Karpas-422 (cell line): Measurements from ENCODE around the gene SEMA4D. TPM values are rescaled to one million over a fixed set of nuclear protein-coding genes. Genes with fewer than 3 reads are reported as not detected.

Experiments used
- DNase-seq: peaks from one replicate; pipeline ENCODE4 v3.0.0-alpha.2; 2015
- H2AFZ ChIP-seq: fragments of 200-600 bp; sonication (generic); 2 replicates; pipeline ENCODE4 v1.6.1; 2014; ENCODE audit warnings: antibody characterized with exemption, low read length, mixed read lengths
- H3K27ac ChIP-seq: fragments of 200-600 bp; sonication (generic); 2 replicates; pipeline ENCODE4 v1.5.1; 2014; ENCODE audit warnings: mild to moderate bottlenecking, low read length, moderate library complexity
- H3K27me3 ChIP-seq: fragments of 200-600 bp; sonication (generic); 2 replicates; pipeline ENCODE4 v1.6.1; 2014; ENCODE audit warnings: low read length, mixed read lengths
- H3K36me3 ChIP-seq: fragments of 200-600 bp; sonication (generic); 2 replicates; pipeline ENCODE4 v1.6.1; 2014; ENCODE audit warnings: low read length, mixed read lengths; ENCODE audit not compliant: insufficient read depth
- H3K4me1 ChIP-seq: fragments of 200-600 bp; sonication (generic); 2 replicates; pipeline ENCODE4 v1.6.1; 2014; ENCODE audit warnings: mild to moderate bottlenecking, low read length, mixed read lengths
- H3K4me2 ChIP-seq: fragments of 200-600 bp; sonication (generic); 2 replicates; pipeline ENCODE4 v1.6.1; 2014; ENCODE audit warnings: low read length, low read depth, mild to moderate bottlenecking; ENCODE audit not compliant: poor library complexity, severe bottlenecking
- H3K4me3 ChIP-seq: fragments of 200-600 bp; sonication (generic); 2 replicates; pipeline ENCODE4 v1.5.1; 2014; ENCODE audit warnings: mild to moderate bottlenecking, antibody characterized with exemption, low read length, mixed read lengths
- H3K79me2 ChIP-seq: fragments of 200-600 bp; sonication (generic); 2 replicates; pipeline ENCODE4 v1.6.1; 2014; ENCODE audit warnings: mild to moderate bottlenecking, low read length, mixed read lengths
- H3K9ac ChIP-seq: fragments of 200-600 bp; sonication (generic); 2 replicates; pipeline ENCODE4 v1.6.0; 2014; ENCODE audit warnings: low read length
- H3K9me2 ChIP-seq: fragments of 200-600 bp; sonication (generic), shearing (Covaris generic); replicated peaks from 2 replicates; pipeline ENCODE4 v1.6.0; 2014; ENCODE audit warnings: mild to moderate bottlenecking, low read length, moderate library complexity; ENCODE audit not compliant: insufficient read depth
- H3K9me3 ChIP-seq: fragments of 300-700, 200-600 bp; sonication (generic); 2 replicates; pipeline ENCODE4 v1.6.1; 2014; ENCODE audit warnings: low read length, mixed read lengths
- H4K20me1 ChIP-seq: fragments of 200-600 bp; sonication (generic); 2 replicates; pipeline ENCODE4 v1.6.1; 2014; ENCODE audit warnings: mild to moderate bottlenecking, antibody characterized with exemption, low read length, low read depth; ENCODE audit not compliant: insufficient read depth
- total RNA-seq: library from RNA; depleted of rRNA; stranded (reverse); fragments of >200 nt; shearing (Covaris generic); gene quantifications from 2 replicates; pipeline ENCODE4 v1.2.3, GENCODE V29; 2014; ENCODE audit warnings: low replicate concordance

The SEMA4D gene
- total RNA-seq, 1 experiment from 2014 or later, result 2.3 TPM

GRCh38 chr9:89440046-89440445, 57.9 kb downstream of the SEMA4D start:
- Histone ChIP-seq H3K27ac (no peak overlapping the region), H3K36me3 (no peaks in the 10 kb centered on the region), H3K4me1 (peaks cover 45% of the 10 kb centered on the region), H3K79me2 (no peaks in the 10 kb centered on the region), H4K20me1 (peaks cover 54% of the 10 kb centered on the region), H3K9ac (no peak overlapping the region), H3K4me2 (no peak overlapping the region), H3K9me2 (no peaks in the 10 kb centered on the region), H3K27me3 (no peaks in the 10 kb centered on the region), H3K9me3 (no peaks in the 10 kb centered on the region), H2AFZ (no peak overlapping the region), H3K4me3 (no peak overlapping the region)
- no peak for DNase-seq

DNA sequence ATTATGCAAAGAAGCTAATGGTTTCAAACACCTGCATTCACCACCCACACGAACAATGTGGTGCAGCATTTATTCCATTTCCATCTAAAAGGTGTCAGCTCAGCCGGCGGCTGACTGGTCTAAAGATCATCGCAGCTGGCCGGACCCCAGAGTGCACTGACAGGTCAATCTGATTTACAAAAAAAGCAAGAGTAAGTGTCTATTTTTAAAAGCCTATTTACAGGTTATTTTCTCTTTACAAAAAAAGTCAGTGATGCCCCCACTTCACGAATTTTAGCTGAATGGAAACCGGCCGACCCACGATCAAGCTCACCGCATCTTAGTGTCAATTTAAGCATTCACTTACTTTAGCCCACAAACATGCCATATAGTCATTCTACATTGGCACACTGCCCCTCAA, 58.3 kb downstream of the SEMA4D start:
- Histone ChIP-seq H3K9me2 (no peaks in the 10 kb centered on the region), H2AFZ (no peak overlapping the region), H4K20me1 (peaks cover 49% of the 10 kb centered on the region), H3K27me3 (no peaks in the 10 kb centered on the region), H3K4me1 (peaks cover 48% of the 10 kb centered on the region), H3K4me3 (no peak overlapping the region), H3K27ac (no peak overlapping the region), H3K9me3 (no peaks in the 10 kb centered on the region), H3K4me2 (no peak overlapping the region), H3K79me2 (no peaks in the 10 kb centered on the region), H3K9ac (no peak overlapping the region), H3K36me3 (no peaks in the 10 kb centered on the region)
- no peak for DNase-seq

DNA sequence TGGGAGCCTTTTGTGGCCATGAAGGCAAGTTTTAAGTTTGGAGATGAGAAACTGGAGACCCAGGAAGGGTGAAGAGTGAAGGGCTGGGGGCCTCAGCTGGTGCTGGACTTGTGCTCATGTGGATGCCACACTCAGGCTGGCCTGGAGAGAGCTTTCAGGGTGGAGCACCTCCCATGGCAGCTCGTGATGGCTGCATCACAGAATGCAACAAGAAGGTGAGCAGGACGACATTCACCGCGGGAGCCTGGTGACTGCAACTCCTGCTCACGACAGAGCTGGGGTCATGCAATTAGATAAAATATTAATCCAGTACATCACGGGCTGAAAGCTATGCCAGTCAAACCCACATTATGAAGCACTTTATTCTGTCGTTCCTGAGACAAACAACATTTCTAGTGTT, 59.7 kb downstream of the SEMA4D start:
- no peak overlapping the region for H3K4me2 ChIP-seq
- H4K20me1 ChIP-seq, result peaks cover 51% of the 10 kb centered on the region
- peaks cover 51% of the 10 kb centered on the region for H3K4me1 ChIP-seq
- DNase-seq, result no peak
- no peak overlapping the region for H2AFZ ChIP-seq
- H3K4me3 ChIP-seq, result no peak overlapping the region
- H3K9me3 ChIP-seq, result no peaks in the 10 kb centered on the region
- H3K27me3 ChIP-seq, result no peaks in the 10 kb centered on the region
- H3K27ac ChIP-seq, result no peak overlapping the region
- H3K9me2 ChIP-seq, result no peaks in the 10 kb centered on the region
- H3K9ac ChIP-seq, result no peak overlapping the region
- no peaks in the 10 kb centered on the region for H3K79me2 ChIP-seq
- no peaks in the 10 kb centered on the region for H3K36me3 ChIP-seq

- H3K4me2 ChIP-seq, result no peak overlapping the region
- no peaks in the 10 kb centered on the region for H3K9me2 ChIP-seq
- peaks cover 53% of the 10 kb centered on the region for H3K4me1 ChIP-seq
- no peaks in the 10 kb centered on the region for H3K36me3 ChIP-seq
- no peaks in the 10 kb centered on the region for H3K79me2 ChIP-seq
- H3K9ac ChIP-seq, result no peak overlapping the region
- H3K4me3 ChIP-seq, result no peak overlapping the region
- H3K27ac ChIP-seq, result no peak overlapping the region
- H2AFZ ChIP-seq, result no peak overlapping the region
- DNase-seq, result no peak
- H3K9me3 ChIP-seq, result no peaks in the 10 kb centered on the region
- no peaks in the 10 kb centered on the region for H3K27me3 ChIP-seq
- H4K20me1 ChIP-seq, result peaks cover 52% of the 10 kb centered on the region
These were observed 60.1 kb downstream of the SEMA4D start for GRCh38 chr9:89437772-89438171.

DNA sequence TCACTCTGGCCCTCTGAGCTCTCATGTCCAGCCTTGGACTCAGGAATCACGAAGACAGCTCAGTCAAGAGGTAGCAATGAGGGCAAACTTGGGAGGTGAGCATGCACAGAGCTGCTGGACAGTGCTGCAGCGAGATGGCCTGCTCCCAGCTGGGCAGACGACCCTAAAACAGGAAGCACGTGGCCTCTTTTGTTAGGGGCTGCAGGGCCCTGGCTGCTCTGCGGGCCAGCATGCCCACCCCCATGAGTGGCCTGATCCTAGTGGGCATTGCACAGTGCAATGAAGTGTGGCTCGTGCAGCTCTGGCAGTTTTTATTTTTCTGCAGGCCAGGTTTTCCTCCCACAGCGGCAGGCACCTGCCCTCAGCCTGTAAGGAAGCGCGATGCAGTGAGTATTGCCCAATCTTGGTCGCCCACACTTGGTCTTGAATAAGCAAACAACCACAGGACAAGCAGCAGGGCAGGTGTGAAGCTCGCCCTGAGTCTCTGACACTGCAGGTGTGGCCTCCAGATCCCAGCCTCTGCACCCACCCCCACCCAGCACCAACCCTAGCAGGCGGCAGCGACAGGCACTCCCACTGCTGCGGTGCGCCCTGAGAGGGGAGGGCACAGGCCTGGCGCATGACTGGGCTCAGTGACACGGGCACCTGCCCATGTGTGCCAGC, 60.8 kb downstream of the SEMA4D start:
- no peak overlapping the region for H3K4me3 ChIP-seq
- H3K79me2 ChIP-seq, result no peaks in the 10 kb centered on the region
- H3K27me3 ChIP-seq, result no peaks in the 10 kb centered on the region
- H3K9me2 ChIP-seq, result no peaks in the 10 kb centered on the region
- H4K20me1 ChIP-seq, result peaks cover 47% of the 10 kb centered on the region
- H3K9me3 ChIP-seq, result no peaks in the 10 kb centered on the region
- no peak overlapping the region for H3K4me2 ChIP-seq
- no peak for DNase-seq
- no peaks in the 10 kb centered on the region for H3K36me3 ChIP-seq
- H3K9ac ChIP-seq, result no peak overlapping the region
- H3K4me1 ChIP-seq, result peaks cover 53% of the 10 kb centered on the region
- H2AFZ ChIP-seq, result no peak overlapping the region
- no peak overlapping the region for H3K27ac ChIP-seq

DNA sequence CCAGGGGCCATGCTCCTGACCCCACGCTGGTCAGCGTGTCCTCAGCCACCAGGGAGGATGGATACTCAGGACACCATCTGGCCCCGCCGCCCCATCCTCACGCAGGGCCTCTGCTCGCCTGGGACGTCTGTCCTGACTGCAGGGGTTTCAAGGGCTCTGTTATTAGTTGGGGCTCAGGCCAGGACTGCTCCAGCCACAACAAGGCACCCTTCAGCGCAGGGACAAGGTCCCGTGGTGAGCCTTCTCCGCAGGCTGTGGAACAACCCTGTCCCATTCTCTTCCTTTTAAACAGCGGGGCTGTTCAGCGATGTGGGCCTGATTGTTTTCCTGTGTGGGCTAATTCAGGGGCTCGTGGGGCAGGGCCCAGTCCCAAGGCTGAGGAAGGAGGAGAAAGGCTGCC, 61.6 kb downstream of the SEMA4D start:
- no peak overlapping the region for H3K4me3 ChIP-seq
- no peaks in the 10 kb centered on the region for H3K36me3 ChIP-seq
- H3K79me2 ChIP-seq, result no peaks in the 10 kb centered on the region
- H3K27ac ChIP-seq, result no peak overlapping the region
- no peak for DNase-seq
- H3K9ac ChIP-seq, result no peak overlapping the region
- H3K9me2 ChIP-seq, result no peaks in the 10 kb centered on the region
- peaks cover 46% of the 10 kb centered on the region for H4K20me1 ChIP-seq
- peaks cover 56% of the 10 kb centered on the region for H3K4me1 ChIP-seq
- no peak overlapping the region for H3K4me2 ChIP-seq
- H3K9me3 ChIP-seq, result no peaks in the 10 kb centered on the region
- no peak overlapping the region for H2AFZ ChIP-seq
- H3K27me3 ChIP-seq, result no peaks in the 10 kb centered on the region

GRCh38 chr9:89435071-89435823, 62.7 kb downstream of the SEMA4D start:
- Histone ChIP-seq H3K9me2 (no peaks in the 10 kb centered on the region), H3K4me3 (no peak overlapping the region), H2AFZ (no peak overlapping the region), H3K27me3 (no peaks in the 10 kb centered on the region), H3K4me2 (no peak overlapping the region), H3K79me2 (no peaks in the 10 kb centered on the region), H4K20me1 (peaks cover 41% of the 10 kb centered on the region), H3K36me3 (no peaks in the 10 kb centered on the region), H3K27ac (no peak overlapping the region), H3K4me1 (peaks cover 56% of the 10 kb centered on the region), H3K9me3 (no peaks in the 10 kb centered on the region), H3K9ac (no peak overlapping the region)
- DNase-seq, result no peak

DNA sequence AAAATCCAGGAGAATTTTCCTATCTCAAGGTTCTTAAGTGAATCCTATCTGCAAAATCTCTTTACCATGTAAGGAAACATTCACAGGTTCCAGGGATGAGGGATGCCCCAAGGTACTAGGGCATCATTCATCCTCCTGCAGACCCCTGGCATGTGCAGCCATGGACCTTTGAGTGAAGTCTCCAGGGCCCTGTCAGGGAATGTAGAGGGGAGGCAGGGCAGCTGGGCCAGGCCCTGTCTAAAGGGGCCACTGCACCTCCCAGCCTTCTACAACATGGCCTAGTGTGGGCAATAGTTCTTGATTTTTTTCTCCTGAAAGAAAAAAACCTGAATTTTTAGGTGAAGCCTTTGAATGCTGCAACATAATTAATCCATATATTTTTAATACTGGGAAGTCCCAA, 63.3 kb downstream of the SEMA4D start:
- Histone ChIP-seq H3K4me1 (peaks cover 53% of the 10 kb centered on the region), H3K79me2 (no peaks in the 10 kb centered on the region), H3K4me3 (no peak overlapping the region), H3K4me2 (no peak overlapping the region), H3K27ac (no peak overlapping the region), H2AFZ (no peak overlapping the region), H3K9ac (no peak overlapping the region), H3K27me3 (no peaks in the 10 kb centered on the region), H4K20me1 (peaks cover 35% of the 10 kb centered on the region), H3K9me3 (no peaks in the 10 kb centered on the region), H3K36me3 (no peaks in the 10 kb centered on the region), H3K9me2 (no peaks in the 10 kb centered on the region)
- DNase-seq, result no peak
